GM12892 (cell line): ENCODE data around the gene SAMD9.
"Not testable (repeated sequence)": the region's sequence is repeated elsewhere in the genome, so short reads cannot be mapped to it uniquely, and the experiment has no call there.

Experiments used
- POLR2A ChIP-seq: IDR thresholded peaks from 2 replicates; pipeline ENCODE4 v1.6.1; 2011; ENCODE audit warnings: low read depth, low read length, control low read depth
- POLR2AphosphoS5 ChIP-seq: IDR thresholded peaks from 2 replicates; pipeline ENCODE4 v1.6.1; 2011; ENCODE audit warnings: low read depth, low read length, control low read depth

DNA sequence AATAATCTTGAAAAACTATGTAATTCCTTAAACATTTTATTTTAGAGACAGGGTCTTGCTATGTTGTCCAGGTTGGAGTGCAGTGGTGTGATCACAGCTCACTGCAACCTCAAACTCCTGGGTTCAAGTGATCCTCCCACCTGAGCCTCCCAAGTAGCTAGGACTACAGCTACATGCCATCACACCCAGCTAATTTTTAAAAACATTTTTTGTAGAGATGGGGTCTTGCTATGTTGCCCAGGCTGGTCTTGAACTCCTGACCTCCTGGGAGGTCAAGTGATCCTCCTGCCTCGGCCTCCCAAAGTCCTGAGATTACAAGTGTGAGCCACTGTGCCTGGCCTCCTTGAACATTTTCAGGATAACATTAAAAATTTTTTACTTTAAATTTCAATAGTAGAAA lies 61.2 kb downstream of the SAMD9 start:
- TF ChIP-seq POLR2A, POLR2AphosphoS5: not testable (repeated sequence)
